Mesendoderm (in vitro differentiated cells): ENCODE results near the gene TIMP4.

Experiments used
- DNase-seq: peaks from one replicate; pipeline ENCODE4 v3.0.0; 2013
- H2AK5ac ChIP-seq: 2 replicates; pipeline ENCODE4 v1.6.1; 2013; ENCODE audit warnings: low read length, inconsistent platforms
- H2BK120ac ChIP-seq: 2 replicates; pipeline ENCODE4 v1.6.1; 2013; ENCODE audit warnings: low read depth, mild to moderate bottlenecking, low read length, moderate library complexity, mixed read lengths
- H2BK15ac ChIP-seq: replicated peaks from 2 replicates; pipeline ENCODE4 v1.6.1; 2013; ENCODE audit warnings: low read depth, mild to moderate bottlenecking, moderate library complexity
- H2BK5ac ChIP-seq: 2 replicates; pipeline ENCODE4 v1.6.1; 2013; ENCODE audit warnings: low read length, inconsistent platforms
- H3K18ac ChIP-seq: 2 replicates; pipeline ENCODE4 v1.6.1; 2013; ENCODE audit warnings: mild to moderate bottlenecking, low read length, mixed read lengths
- H3K23ac ChIP-seq: one replicate; pipeline ENCODE4 v1.6.1; 2013; ENCODE audit warnings: low read length
- H3K27ac ChIP-seq: 2 replicates; pipeline ENCODE4 v1.5.1; 2013; ENCODE audit warnings: low read depth, mild to moderate bottlenecking, inconsistent platforms, low read length, moderate library complexity
- H3K27me3 ChIP-seq: 2 replicates; pipeline ENCODE4 v1.6.1; 2013; ENCODE audit warnings: low read length, control low read depth, mild to moderate bottlenecking, inconsistent platforms; ENCODE audit not compliant: insufficient read depth, poor library complexity
- H3K36me3 ChIP-seq: 2 replicates; pipeline ENCODE4 v1.6.1; 2013; ENCODE audit warnings: low read length, inconsistent platforms; ENCODE audit not compliant: control insufficient read depth, insufficient read depth
- H3K4ac ChIP-seq: one replicate; pipeline ENCODE4 v1.6.1; 2013; ENCODE audit warnings: low read depth, mild to moderate bottlenecking, low read length, moderate library complexity
- H3K4me1 ChIP-seq: 2 replicates; pipeline ENCODE4 v1.6.1; 2013; ENCODE audit warnings: low read depth, low read length, inconsistent platforms; ENCODE audit not compliant: control insufficient read depth
- H3K4me2 ChIP-seq: 2 replicates; pipeline ENCODE4 v1.6.1; 2013; ENCODE audit warnings: low read length
- H3K4me3 ChIP-seq: 2 replicates; pipeline ENCODE4 v1.5.1; 2013; ENCODE audit warnings: mild to moderate bottlenecking, low read length
- H3K56ac ChIP-seq: one replicate; pipeline ENCODE4 v1.6.1; 2013; ENCODE audit warnings: low read length
- H3K79me1 ChIP-seq: 2 replicates; pipeline ENCODE4 v1.6.1; 2013; ENCODE audit warnings: low read length, inconsistent platforms
- H3K79me2 ChIP-seq: 2 replicates; pipeline ENCODE4 v1.6.1; 2013; ENCODE audit warnings: mild to moderate bottlenecking, low read length; ENCODE audit not compliant: control insufficient read depth, insufficient read depth
- H3K9ac ChIP-seq: 2 replicates; pipeline ENCODE4 v1.6.1; 2013; ENCODE audit warnings: low read length, inconsistent platforms
- H4K5ac ChIP-seq: one replicate; pipeline ENCODE4 v1.6.1; 2013; ENCODE audit warnings: low read length
- H4K8ac ChIP-seq: one replicate; pipeline ENCODE4 v1.6.1; 2013; ENCODE audit warnings: low read depth, mild to moderate bottlenecking, control low read depth, low read length, moderate library complexity
- WGBS: extraction: QIAGEN DNeasy Blood & Tissue Kit; methylation state at CpG from one replicate; pipeline ENCODE4 v1.1.7; 2013; ENCODE audit warnings: low lambda C conversion rate, missing lambda C conversion rate; ENCODE audit not compliant: insufficient coverage; ENCODE audit errors: extremely low coverage; 5-methylcytosine and 5-hydroxymethylcytosine counted together

The TIMP4 gene

DNA sequence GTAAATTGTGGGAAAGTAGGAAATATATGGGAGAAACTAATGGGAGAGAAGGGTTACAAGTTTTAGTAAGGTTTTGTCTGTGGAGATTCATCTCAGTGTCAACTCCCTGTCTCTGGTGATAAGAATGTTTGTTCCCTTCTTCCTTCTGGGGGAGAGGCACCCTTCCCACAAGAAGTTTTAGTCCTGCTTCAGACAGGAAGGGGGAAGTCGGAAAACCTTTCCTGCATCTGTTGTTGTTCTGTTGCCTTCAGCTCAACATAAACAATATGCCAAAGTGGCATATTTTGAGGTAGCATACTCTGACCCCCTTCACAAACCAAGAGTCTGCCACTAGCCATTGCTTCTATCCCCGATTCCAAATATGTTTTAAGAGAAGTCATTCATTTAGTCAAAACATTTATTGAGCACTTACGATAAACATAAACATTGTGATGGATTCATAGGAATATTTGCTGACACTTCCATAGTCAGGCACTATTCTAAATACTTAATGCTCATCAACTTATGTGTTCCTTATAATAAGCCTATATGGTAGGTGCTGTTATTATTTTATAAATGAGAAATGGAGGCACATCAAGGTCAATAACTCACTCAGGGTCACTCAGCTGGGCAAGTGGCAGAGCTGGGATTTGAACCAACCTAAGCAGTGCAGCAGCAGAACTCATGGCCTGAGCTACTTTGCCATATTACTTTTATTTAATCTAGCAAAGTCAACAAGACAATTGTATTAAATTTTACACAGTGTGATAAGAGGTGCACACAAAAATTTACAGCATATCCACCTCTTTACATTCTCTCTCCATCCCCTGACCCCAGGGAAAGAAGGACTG is 34.2 kb upstream of the TIMP4 start:
- no peak overlapping the region for H3K9ac ChIP-seq
- no peak overlapping the region for H3K23ac ChIP-seq
- peaks cover 4% of the 10 kb centered on the region for H3K4me1 ChIP-seq
- no CpG with 5 or more reads among the region's 3 CpGs for WGBS
- H2BK15ac ChIP-seq = no peak overlapping the region
- H2AK5ac ChIP-seq = no peak overlapping the region
- H3K4me2 ChIP-seq = no peak overlapping the region
- no peaks in the 10 kb centered on the region for H3K27me3 ChIP-seq
- no peaks in the 10 kb centered on the region for H3K36me3 ChIP-seq
- no peak overlapping the region for H2BK120ac ChIP-seq
- no peak overlapping the region for H4K8ac ChIP-seq
- H3K79me2 ChIP-seq = no peaks in the 10 kb centered on the region
- DNase-seq = no peak
- H4K5ac ChIP-seq = no peak overlapping the region
- no peak overlapping the region for H3K27ac ChIP-seq
- H2BK5ac ChIP-seq = no peak overlapping the region
- no peak overlapping the region for H3K4me3 ChIP-seq
- no peaks in the 10 kb centered on the region for H3K79me1 ChIP-seq
- H3K56ac ChIP-seq = no peak overlapping the region
- H3K18ac ChIP-seq = no peak overlapping the region
- H3K4ac ChIP-seq = no peak overlapping the region

- no peaks in the 10 kb centered on the region for H3K79me1 ChIP-seq
- DNase-seq = no peak
- H4K5ac ChIP-seq = no peak overlapping the region
- no peak overlapping the region for H3K4me3 ChIP-seq
- H3K23ac ChIP-seq = no peak overlapping the region
- H3K27ac ChIP-seq = no peak overlapping the region
- H2BK120ac ChIP-seq = no peak overlapping the region
- no peak overlapping the region for H3K4me2 ChIP-seq
- H3K56ac ChIP-seq = no peak overlapping the region
- H3K36me3 ChIP-seq = no peaks in the 10 kb centered on the region
- H3K4me1 ChIP-seq = peaks cover 4% of the 10 kb centered on the region
- WGBS = no CpG with 5 or more reads among the region's 8 CpGs
- no peak overlapping the region for H4K8ac ChIP-seq
- no peak overlapping the region for H3K18ac ChIP-seq
- H3K79me2 ChIP-seq = no peaks in the 10 kb centered on the region
- no peak overlapping the region for H3K4ac ChIP-seq
- no peak overlapping the region for H2AK5ac ChIP-seq
- H2BK5ac ChIP-seq = no peak overlapping the region
- no peak overlapping the region for H3K9ac ChIP-seq
- H2BK15ac ChIP-seq = no peak overlapping the region
- H3K27me3 ChIP-seq = no peaks in the 10 kb centered on the region
These were observed 33.5 kb upstream of the TIMP4 start for GRCh38 chr3:12192173-12192572.

GRCh38 chr3:12191559-12191958 is 32.8 kb upstream of the TIMP4 start:
- Histone ChIP-seq H3K4ac (no peak overlapping the region), H3K4me1 (peaks cover 2% of the 10 kb centered on the region), H3K23ac (no peak overlapping the region), H2AK5ac (no peak overlapping the region), H2BK15ac (no peak overlapping the region), H3K27ac (no peak overlapping the region), H3K9ac (no peak overlapping the region), H4K8ac (no peak overlapping the region), H3K36me3 (no peaks in the 10 kb centered on the region), H3K79me2 (no peaks in the 10 kb centered on the region), H3K4me2 (no peak overlapping the region), H3K18ac (no peak overlapping the region), H3K27me3 (no peaks in the 10 kb centered on the region), H4K5ac (no peak overlapping the region), H3K56ac (no peak overlapping the region), H2BK120ac (no peak overlapping the region), H2BK5ac (no peak overlapping the region), H3K79me1 (no peaks in the 10 kb centered on the region), H3K4me3 (no peak overlapping the region)
- DNase-seq = no peak
- WGBS = no CpG with 5 or more reads among the region's 5 CpGs

GRCh38 chr3:12190832-12191231 is 32.1 kb upstream of the TIMP4 start:
- Histone ChIP-seq H3K36me3 (no peaks in the 10 kb centered on the region), H3K4me2 (no peak overlapping the region), H2BK15ac (no peak overlapping the region), H3K4me3 (no peak overlapping the region), H3K4me1 (peaks cover 2% of the 10 kb centered on the region), H3K79me2 (no peaks in the 10 kb centered on the region), H2AK5ac (no peak overlapping the region), H2BK120ac (no peak overlapping the region), H3K79me1 (no peaks in the 10 kb centered on the region), H3K27me3 (no peaks in the 10 kb centered on the region), H4K5ac (no peak overlapping the region), H3K9ac (no peak overlapping the region), H2BK5ac (no peak overlapping the region), H3K27ac (no peak overlapping the region), H3K23ac (no peak overlapping the region), H3K18ac (no peak overlapping the region), H3K4ac (no peak overlapping the region), H3K56ac (no peak overlapping the region), H4K8ac (no peak overlapping the region)
- DNase-seq = no peak
- WGBS = no CpG with 5 or more reads among the region's 6 CpGs

GRCh38 chr3:12190221-12190807 is 31.6 kb upstream of the TIMP4 start:
- H2BK120ac ChIP-seq = no peak overlapping the region
- no CpG with 5 or more reads among the region's 9 CpGs for whole genome bisulfite sequencing
- H2AK5ac ChIP-seq = no peak overlapping the region
- H3K18ac ChIP-seq = no peak overlapping the region
- H3K27ac ChIP-seq = no peak overlapping the region
- no peak overlapping the region for H2BK5ac ChIP-seq
- H3K36me3 ChIP-seq = no peaks in the 10 kb centered on the region
- H3K9ac ChIP-seq = no peak overlapping the region
- no peak overlapping the region for H3K4me2 ChIP-seq
- no peak overlapping the region for H3K4me3 ChIP-seq
- no peak overlapping the region for H3K4ac ChIP-seq
- DNase-seq = no peak
- no peak overlapping the region for H2BK15ac ChIP-seq
- H3K56ac ChIP-seq = no peak overlapping the region
- no peak overlapping the region for H3K23ac ChIP-seq
- no peak overlapping the region for H4K8ac ChIP-seq
- no peaks in the 10 kb centered on the region for H3K27me3 ChIP-seq
- no peaks in the 10 kb centered on the region for H3K79me2 ChIP-seq
- no peak overlapping the region for H4K5ac ChIP-seq
- H3K4me1 ChIP-seq = peaks cover under 1% of the 10 kb centered on the region
- no peaks in the 10 kb centered on the region for H3K79me1 ChIP-seq
